Measurements from ENCODE around the gene TBC1D3G.
"Not testable (repeated sequence)": the region's sequence is repeated elsewhere in the genome, so short reads cannot be mapped to it uniquely, and the experiment has no call there.

DNA sequence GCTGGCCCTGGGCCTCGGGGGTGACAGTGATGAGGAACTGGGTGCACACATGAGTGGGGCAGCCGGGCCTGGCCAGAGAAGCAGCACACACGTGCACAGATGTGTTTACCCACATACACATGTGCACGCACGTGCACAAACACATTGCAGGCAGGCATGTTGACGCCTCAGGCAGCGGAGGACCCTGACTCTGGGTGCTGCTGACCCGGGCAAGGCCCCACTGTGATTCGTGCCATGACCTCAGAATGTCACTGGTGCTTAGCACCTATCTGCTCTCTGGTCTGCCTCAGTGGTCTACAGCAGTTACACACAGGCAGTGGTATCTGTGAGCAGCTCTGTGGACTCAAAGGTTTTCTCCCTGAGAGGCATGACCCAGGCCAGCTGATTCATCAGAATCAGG lies at the start of gene TBC1D3G:
- TF ChIP-seq, protein P1, sequence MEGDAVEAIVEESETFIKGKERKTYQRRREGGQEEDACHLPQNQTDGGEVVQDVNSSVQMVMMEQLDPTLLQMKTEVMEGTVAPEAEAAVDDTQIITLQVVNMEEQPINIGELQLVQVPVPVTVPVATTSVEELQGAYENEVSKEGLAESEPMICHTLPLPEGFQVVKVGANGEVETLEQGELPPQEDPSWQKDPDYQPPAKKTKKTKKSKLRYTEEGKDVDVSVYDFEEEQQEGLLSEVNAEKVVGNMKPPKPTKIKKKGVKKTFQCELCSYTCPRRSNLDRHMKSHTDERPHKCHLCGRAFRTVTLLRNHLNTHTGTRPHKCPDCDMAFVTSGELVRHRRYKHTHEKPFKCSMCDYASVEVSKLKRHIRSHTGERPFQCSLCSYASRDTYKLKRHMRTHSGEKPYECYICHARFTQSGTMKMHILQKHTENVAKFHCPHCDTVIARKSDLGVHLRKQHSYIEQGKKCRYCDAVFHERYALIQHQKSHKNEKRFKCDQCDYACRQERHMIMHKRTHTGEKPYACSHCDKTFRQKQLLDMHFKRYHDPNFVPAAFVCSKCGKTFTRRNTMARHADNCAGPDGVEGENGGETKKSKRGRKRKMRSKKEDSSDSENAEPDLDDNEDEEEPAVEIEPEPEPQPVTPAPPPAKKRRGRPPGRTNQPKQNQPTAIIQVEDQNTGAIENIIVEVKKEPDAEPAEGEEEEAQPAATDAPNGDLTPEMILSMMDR (conservative IDR thresholded peaks at IDR 0.05 in 1 of 2, IDR thresholded peaks at IDR 0.05 in 1 of 2; ENCODE audit: extremely low read depth in 1 of 2, insufficient read depth in 1 of 2, low read depth in 1 of 2, low read length in 2 of 2) = not testable (repeated sequence)
- not testable (repeated sequence) for TF ChIP-seq EZH2 (IDR thresholded peaks at IDR 0.05; ENCODE audit: borderline replicate concordance, low read length)
